ENCODE data around the gene SLC6A19.

SLC6A19 gene

DNA sequence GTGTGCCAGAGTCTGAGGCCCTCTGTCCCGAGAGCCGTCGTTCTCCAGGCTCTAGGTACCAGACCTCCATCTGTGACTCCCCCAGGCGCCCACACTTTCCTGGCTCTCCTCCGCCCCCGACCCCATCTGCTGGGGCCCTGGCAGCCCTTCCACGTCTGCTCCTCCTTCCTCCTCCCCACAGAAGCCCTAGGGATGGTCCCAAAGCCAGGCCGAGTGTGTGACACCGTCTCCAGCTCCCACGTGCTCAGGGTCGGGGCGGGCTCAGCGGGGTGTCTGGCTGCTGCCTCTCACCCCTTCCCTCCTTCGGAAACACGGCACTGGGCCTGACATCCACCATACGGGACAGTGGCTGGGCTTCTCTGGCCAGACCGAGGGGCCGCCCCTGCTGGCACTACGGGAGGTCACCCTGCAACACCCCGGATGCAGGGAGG, 20.5 kb upstream of the SLC6A19 start:
- DNase-seq (ENCODE audit: low read depth): no peak

DNA sequence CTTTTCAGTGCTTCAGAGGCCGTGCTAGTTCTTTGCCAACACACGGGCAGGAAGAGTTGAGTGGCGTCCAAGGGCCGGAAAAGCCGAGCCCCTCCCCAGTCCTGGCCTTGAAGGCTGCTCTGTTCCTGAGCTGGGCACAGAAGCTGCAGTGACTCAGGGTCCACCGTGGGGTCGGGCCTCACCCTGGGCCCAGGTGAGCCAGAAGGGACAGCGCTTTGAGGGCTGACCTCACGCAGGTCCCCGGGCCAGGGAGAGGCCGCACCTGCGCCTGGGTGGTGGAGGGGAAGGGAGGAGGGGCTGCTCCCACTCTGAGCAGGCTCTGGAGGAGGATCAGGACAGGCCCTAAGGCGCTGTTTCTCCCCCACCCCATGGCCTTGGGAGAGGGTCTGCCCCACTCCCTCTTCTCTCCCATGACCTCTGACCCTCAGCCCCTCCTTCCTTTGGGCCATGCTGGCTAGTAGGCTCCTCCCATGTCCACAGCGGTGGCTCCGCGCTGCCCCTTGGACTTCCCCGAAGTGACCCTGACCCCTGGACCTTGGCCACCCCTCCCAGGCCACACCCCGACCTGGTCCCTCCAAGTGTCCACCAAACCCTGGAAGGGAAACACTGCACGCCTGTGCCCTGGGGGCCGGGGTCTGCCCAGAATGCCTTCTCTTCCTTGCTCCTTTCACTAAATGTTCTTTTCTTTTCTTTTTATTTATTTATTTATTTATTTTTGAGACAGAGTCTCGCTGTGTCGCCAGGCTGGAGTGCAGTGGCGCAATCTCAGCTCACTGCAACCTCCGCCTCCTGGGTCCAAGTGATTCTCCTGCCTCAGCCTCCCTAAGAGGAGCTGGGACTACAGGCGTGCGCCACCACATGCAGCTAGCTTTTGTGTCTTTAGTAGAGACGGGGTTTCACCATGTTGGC, 19.7 kb upstream of the SLC6A19 start:
- no peak for DNase-seq (ENCODE audit: low read depth)

DNA sequence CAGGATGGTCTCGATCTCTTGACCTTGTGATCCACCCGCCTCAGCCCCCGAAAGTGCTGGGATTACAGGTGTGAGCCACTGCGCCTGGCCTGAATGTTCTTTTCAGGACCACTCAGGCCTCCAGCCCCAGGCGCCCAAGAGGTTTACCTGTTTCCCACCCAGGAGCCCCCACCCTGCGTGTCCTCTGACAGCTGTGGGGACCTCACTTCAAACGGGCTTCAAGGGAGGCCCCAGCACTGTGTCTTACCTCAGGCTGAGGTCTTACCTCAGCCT, 19.1 kb upstream of the SLC6A19 start:
- DNase-seq (ENCODE audit: low read depth): no peak

DNA sequence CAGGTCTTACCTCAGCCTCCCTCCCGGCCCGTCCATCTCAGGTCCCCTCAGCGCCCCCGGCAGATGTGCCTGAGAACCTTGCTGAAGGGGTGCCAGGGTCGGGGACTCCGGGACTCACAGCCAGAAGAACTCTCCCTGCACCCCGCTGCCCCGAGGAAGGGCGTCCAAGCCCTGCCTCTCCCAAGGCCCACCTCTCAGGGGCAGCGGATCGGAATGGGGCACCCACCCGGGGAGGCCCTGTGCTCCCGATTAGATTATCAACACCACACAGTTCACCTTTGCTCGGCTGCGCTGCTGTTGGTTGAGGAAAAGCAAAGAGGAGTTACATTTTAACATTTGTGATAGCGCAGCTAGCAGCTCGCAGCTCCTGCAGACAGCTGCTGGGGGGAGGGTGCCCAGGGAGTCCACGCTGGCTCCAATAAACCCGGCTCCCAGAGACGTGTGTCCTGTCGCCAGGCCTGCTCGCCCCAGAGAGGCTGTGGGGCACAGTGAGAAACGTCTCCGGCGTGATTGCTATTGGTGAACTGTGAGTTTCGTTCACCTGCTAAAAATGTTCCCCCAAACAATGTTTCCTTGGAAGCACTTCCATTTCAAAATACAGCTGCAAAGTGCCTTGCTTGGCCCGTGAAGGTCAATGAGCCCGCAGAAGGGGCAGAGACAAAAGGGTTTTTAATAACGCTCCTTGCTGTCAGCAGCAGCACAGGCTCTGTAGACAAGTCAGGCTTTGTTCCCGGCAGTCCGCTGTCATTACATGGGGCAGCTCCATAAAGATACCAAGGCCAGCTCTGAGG, 18.6 kb upstream of the SLC6A19 start:
- no peak for DNase-seq (ENCODE audit: low read depth)

DNA sequence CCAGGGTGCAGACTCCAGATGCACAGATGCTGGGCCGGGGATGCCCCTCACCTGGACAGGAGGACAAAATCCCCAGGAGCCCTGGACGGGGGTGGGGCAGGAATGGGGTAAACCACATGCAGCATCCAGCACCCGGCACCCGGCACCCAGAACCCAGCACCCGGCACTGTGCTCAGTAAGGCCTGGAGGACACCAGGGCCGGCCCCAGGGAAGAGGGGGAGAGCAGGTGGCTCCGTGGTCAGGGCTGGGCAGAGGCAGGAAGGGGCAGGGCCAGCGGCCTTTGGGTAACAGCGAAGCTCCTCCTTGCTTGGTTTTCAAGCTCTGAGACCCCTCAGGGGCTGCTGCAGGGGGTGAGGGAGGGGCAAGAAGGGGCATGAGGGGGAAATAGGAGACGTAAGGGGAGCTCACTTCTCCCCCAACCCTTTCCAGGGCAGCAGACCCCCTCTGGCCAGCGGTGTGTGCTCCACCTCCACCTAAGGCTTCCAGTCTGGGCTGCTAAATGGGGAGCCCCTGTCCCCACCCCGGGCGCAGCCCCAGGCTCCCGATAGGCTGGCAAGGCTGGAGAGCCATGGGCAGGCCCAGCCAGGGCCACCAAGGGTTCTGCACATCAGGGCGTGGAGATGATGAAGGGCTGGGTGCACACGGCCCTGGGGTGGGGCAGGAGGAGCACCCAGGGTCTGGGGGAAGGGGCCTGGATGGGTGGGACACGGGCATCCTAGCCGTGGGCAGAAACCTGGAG, 17.8 kb upstream of the SLC6A19 start:
- DNase-seq (ENCODE audit: low read depth): no peak

DNA sequence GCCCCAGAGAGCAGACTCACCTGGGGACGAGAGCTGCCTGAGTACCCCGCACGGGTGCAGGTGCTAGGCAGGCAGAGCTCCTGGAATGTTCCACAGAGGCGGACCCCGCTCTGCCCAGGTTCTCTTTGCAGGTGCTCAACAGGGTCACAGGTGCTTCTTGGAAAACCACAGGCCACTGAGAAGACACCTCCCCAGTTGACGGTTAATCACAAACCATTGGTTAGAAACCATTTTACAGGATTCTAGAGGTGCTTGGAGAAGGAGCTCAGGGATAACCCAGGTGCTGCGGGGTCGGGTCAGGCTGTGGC, 17.3 kb upstream of the SLC6A19 start:
- no peak for DNase-seq (ENCODE audit: low read depth)

DNA sequence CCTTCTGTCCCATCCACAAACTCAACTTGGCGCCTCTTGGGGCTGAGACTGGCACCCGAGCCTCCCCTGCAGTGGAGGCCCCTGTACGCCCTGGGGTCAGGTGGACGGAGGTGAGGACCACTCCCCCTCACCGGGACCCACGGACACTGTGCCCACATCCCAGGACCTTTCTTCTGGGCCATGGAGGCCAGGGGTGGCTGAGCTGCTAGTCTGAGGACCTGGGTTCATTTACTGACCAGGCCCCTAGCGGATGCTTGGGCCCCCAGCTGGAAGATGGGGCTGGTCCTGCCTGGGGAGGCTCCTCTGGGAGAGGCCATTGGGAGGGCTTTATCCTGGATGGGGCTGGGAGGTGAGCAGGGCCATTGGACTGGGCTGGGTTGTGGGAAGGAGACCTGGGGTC, 16.9 kb upstream of the SLC6A19 start:
- DNase-seq (ENCODE audit: low read depth): no peak

DNA sequence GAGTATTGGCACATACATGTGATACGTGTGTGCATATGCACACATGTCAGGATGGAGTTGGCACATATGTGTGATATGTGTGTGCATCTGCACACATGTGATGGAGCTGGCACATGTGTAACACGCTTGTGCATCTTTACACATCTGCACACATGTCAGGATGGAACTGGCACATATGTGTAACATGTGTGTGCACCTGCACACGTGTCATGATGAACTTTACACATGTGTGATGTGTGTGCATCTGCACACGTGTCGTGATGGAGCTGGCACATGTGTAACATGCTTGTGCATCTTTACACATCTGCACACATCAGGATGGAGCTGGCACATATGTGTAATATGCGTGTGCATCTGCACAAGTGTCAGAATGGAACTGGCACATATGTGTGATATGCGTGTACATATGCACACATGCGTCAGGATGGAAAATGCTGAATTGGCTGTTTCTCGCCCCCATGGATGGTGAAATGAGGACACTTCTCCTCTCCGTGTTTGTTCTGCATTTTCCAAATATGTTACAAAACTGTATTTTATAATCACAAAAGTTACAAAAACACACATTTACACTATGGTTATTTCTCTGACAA, 16.3 kb upstream of the SLC6A19 start:
- no peak for DNase-seq (ENCODE audit: low read depth)

DNA sequence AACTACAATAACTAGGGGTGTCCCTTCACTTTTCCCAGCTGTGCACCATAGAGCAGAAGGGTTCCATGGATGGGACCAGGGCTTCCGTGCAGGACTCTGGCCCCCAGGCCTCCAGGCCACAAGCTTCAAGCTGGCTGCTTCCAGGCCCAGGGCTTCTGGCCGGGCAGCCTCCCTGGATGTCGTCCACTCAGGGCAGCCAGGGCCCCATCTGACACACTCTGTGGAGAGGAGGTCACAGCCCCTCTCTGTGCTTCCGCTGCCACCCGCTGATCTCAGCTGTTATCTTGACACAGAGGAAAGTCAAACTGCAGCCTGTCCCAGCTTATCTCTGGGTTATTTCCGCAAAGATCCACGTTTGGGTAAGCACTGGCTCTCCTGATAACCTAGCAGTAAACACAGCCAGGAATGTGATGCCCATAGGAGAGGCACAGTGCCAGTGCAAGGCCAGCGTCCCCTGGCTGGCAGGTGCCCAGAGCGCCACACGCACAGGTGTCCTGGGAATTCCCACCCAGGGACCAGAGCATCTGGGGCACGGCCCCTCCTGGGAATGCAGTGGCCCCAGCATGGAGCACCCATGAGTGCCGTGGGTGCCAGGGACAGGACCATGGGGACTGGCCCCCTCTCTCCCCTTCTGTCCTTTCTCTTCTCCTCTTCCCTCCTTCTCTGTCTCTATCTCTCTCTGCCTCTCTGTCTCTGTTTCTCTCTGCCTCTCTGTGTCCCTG, 15.6 kb upstream of the SLC6A19 start:
- DNase-seq (ENCODE audit: low read depth): no peak

DNA sequence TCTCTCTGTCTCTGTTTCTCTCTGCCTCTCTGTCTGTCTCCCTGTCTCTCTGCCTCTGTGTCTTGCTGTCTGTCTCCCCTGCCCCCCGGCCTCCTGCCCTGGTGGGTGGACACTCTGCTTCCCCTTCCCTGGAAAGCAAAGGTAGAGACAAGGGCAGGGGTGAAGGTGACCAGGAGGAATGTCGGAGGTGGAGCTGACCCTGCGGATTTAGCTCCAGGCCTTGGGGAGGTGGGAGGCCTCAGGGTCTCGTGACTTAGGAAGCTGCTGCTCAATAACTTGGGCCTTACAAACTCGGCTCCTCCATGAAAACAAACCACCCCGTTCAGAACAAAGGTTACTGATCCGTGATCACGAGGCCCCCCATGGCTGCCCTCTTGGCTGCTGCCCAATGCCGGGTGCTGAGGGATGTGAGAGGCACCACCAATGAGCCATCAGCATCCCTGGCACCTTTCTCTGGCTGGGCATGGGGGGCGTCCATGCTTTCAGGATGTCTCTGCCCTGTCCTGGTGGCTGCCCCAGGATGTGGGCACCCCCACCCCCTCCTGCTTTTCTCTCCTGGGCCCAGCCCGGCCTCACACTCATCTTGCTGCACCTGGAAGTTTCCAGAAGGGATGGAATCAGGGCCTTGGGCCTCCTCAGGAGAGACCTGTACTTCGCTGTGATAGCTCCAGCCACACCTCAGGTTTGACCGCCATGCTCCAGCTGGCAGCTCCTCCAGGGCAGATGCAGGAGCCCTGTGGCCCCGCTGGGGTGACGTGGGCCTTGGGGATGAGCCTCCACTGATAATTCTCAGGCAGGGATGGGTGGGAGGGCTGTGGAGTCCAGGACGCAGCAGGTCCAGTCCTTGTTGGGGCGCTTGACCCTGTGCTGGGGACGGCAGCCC, 14.8 kb upstream of the SLC6A19 start:
- DNase-seq (ENCODE audit: low read depth): no peak

DNA sequence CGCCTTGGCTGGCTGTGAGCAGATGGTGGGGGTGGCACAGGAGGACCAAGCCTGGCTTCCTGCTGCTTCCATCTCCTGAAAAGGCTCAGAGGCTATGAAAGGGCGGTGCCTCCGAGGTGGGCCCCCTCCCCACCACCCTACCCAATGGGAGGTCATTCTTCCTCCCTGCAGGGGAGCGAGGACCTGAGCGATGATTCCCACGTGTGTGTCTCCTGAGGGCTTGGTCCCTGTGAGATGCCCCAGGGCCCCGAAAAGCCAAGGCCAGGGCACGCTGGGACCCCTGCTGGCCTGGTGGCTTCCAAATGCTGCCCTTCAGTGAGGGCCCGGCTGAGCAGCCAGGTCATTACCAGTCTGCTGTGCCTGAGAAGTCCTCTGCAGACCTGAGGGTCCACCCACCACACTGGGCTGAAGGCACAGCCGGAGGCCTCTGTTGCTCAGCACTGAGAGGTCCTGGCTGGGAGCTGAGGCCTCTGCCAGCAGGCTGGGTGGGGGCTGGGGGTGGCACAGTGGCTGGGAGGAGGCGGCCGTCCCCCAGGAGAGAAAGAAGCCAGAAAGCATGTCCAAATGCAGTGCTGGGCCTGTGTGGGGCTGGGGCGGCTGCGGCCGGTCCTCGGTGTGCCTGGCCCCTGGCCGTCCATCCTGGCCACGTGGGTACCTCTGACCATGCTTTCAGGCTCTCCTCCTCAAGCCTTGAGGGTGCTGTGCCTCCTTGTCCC, 14.0 kb upstream of the SLC6A19 start:
- DNase-seq (ENCODE audit: low read depth): no peak

DNA sequence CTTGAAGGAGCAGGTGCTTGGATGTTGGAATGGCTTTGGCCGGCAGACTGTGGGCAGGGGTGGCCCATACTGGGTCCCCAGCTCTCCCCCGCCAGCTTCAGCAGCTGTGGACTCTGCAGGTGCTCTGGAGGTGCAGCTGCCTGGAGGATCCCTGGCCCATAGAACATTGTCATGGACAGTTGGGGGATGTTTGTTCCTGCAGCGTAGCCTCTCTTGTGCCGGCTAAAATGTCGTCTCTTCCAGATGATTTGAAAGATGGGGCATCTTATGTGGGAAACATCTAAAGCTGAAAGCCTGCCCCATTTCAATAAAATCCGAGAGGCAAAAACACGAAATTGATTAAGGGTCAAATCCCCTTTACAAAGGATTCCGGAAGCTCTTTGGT, 13.5 kb upstream of the SLC6A19 start:
- DNase-seq (ENCODE audit: low read depth): no peak

DNA sequence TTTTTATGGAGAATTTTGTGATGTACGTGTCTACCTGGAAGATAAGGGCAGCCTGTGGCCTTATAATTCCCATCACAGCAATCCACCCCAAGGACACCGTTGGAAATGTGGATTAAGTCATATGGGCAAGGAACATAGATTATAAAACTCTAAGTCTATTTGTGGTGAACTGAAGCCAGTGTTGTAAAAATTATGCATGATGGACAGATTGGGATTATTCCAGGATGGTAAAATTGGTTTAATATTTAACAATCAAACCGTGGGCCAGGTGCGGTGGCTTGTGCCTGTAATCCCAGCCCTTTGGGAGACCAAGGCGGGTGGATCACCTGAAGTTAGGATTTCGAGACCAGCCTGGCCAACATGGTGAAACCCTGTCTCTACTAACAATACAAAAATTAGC, 12.9 kb upstream of the SLC6A19 start:
- no peak for DNase-seq (ENCODE audit: low read depth)

DNA sequence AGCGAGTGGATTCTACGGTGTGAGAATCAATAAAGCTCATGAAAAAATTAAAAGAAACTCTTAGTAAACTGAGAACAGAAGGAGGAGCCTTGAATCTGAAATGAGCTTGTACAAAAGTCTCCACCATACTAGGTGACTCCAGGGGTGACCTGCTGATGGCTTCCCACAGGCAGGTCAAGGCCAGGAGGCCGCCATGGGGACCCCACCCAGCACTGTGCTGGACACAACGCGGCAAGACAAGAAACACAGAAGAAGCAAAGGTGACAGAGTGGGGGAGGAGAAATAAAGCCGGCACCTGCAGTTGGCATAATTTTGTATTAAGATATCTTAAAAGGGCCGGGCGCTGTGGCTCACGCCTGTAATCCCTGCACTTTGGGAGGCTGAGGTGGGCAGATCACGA, 12.1 kb upstream of the SLC6A19 start:
- DNase-seq (ENCODE audit: low read depth): no peak

DNA sequence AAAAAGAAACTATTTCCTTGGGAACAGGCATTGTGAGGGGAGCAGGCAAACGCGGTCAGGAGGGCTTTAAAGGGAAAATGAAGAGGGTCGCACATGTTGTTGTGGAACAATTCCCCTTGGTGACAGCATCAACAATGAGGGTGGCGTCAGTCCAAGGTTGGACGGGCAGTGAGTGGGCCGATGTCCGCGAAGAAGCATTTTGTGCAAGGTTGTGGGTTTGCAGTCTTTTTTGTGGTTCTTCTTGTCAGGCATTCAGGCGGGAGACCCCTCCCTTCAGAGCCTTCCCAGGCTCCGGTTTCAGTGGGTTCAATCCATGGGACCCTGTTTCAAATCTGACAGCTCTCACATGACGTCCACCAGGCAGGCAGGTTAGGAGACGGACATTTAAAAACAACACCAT, 11.1 kb upstream of the SLC6A19 start:
- DNase-seq (ENCODE audit: low read depth): no peak

DNA sequence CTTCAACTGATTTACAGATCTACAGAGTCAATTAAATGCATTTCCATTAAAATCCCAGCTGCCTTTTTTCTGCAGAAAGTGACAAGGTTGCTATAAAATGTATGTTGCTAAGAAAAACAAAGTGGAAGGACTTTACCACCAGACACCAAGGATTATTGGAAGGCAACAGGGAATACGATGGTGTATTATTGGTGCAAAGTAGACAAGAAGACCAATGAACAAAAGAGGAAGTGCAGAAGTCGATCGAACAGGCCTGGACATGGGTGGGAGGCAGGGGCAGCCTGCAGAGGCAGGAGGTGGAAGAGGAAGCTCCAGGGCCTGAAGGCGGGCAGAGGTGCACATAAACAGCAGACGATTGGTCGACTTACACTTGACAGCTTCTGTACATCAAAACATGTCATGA, 10.6 kb upstream of the SLC6A19 start:
- no peak for DNase-seq (ENCODE audit: low read depth)

DNA sequence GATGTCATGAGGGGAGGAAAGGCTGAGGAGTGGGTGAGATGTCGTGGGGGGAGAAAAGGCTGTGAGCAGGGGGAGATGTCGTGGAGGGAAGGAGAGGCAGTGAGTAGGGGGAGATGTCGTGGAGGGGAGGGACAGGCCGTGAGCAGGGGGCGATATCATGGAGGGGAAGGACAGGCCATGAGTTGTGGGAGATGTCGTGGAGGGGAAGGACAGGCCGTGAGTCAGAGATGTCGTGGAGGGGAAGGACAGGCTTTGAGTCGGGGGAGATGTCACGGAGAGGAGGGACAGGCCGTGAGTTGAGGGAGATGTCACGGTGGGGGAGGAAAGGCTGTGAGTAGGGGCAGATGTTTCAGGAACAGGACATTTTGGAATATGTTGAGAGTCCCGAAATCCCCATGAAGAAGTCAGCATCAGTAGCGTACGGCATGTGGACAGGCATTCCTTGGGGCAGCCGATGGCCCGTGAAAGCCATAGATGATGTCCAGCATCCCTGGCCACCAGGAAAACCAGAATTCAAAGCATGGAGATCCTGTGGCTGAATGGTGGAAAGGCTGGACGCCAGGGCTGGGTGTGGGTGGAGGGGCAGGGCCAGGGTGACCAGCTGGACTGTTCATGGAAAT, 8.3 kb upstream of the SLC6A19 start:
- no peak for DNase-seq (ENCODE audit: low read depth)

DNA sequence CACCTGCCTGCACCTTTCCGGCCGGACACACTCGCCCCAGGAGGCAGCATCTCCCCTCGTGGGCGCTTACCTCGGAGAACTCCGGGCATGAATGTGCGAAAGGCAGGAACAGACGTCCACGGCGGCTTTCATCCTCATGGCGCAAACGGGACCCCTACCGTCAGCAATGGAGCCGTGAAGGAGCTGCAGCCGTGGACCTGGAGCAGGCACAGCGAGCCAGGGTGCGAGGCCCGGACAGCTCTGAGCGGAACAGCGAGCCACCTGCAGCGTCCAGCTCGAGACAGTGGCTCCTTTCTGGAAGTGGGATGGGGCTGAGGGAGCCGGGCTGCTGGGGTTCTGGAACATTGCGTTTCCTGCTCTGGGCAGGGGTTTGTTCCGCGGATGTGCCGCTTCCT, 7.8 kb upstream of the SLC6A19 start:
- DNase-seq (ENCODE audit: low read depth): no peak

DNA sequence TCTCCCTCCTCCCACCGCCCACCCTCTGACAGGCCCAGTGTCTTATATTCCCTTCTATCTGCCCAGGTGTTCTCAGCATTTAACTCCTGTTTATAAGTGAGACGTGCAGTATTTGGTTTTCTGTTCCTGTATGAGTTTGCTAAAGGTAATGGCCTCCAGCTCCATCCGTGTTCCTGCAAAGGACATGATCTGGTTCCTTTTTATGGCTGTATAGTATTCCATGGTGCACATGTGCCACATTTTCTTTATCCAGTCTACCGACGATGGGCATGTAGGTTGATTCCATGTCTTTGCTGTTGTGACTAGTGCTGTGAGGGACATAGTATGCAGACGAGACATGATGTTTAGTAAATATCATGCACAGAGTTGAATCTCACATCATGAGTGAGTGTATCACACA, 7.0 kb upstream of the SLC6A19 start:
- no peak for DNase-seq (ENCODE audit: low read depth)

DNA sequence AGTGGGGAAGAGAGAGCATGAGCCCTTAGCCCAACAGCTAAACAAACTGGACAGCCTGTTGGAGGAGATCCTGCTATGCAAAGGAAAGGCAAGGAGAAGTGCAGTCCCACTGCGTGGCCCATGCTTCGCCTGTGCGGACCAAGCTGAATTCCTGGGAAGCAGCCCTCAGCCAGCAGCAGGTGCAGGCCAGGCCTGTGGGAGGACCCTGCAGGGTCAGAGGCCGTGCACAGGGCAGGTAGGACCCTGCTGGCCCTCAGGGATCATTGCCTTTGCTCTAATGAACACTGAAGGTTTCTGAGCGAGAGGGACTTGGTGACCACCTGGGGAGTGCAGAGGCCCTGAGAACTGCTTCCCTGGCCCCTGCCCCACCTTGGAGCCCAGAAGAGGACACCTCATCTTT, 6.0 kb upstream of the SLC6A19 start:
- no peak for DNase-seq (ENCODE audit: low read depth)
